Neural crest cell (in vitro differentiated cells): ENCODE measurements around the gene ITSN1. TPM values are rescaled to one million over a fixed set of nuclear protein-coding genes. Genes with fewer than 3 reads are reported as not detected.

Experiments used
- DNase-seq: peaks from one replicate; pipeline ENCODE4 v3.0.0; 2021; ENCODE audit warnings: low read depth, mixed read lengths, low spot score
- H3K27ac Mint-ChIP-seq: one replicate; pipeline ENCODE4 v1.8.0; 2021; ENCODE audit warnings: mild to moderate bottlenecking, mixed read lengths; ENCODE audit not compliant: unreplicated experiment
- H3K27me3 Mint-ChIP-seq: 2 replicates; pipeline ENCODE4 v1.8.0; 2021; ENCODE audit warnings: low read depth, mild to moderate bottlenecking, mixed read lengths
- H3K36me3 Mint-ChIP-seq: 2 replicates; pipeline ENCODE4 v1.8.0; 2021; ENCODE audit warnings: low read depth, mild to moderate bottlenecking, mixed read lengths
- H3K4me1 Mint-ChIP-seq: 2 replicates; pipeline ENCODE4 v1.8.0; 2021; ENCODE audit warnings: mixed read lengths
- H3K4me3 Mint-ChIP-seq: one replicate; pipeline ENCODE4 v1.8.0; 2021; ENCODE audit warnings: mild to moderate bottlenecking, mixed read lengths
- H3K9me3 Mint-ChIP-seq: 2 replicates; pipeline ENCODE4 v1.8.0; 2021; ENCODE audit warnings: mixed read lengths
- total RNA-seq: library from RNA; stranded (reverse); gene quantifications from 2 replicates; pipeline ENCODE4 v1.2.1, GENCODE V29; 2021
- TF ChIP-seq, protein P1 (sequence below): fragments of 200-600 bp; sonication (generic); conservative IDR thresholded peaks from 2 replicates; pipeline ENCODE4 v1.5.0; 2021; ENCODE audit warnings: antibody characterized with exemption, mild to moderate bottlenecking

Gene ITSN1
- total RNA-seq, 1 donor from 2014 or later, result 62.7 TPM

DNA sequence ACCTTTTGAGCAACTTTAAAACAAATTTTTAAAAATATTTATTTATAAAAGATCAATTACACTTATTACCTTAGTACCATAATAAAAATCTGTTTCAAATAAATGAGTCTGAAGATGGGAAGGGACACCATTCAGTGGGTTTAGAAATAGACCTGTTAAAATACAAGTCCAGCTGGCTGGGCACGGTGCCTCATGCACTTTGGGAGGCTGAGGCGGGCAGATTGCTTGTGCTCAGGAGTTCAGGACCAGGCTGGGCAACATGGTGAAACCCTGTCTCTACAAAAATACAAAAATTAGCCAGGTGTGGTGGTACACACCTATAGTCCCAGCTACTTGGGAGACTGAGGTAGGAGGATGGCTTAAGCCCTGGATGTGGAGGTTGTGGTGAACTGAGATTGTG lies 57.0 kb downstream of the ITSN1 start:
- no peak for DNase-seq
- TF ChIP-seq, protein P1, sequence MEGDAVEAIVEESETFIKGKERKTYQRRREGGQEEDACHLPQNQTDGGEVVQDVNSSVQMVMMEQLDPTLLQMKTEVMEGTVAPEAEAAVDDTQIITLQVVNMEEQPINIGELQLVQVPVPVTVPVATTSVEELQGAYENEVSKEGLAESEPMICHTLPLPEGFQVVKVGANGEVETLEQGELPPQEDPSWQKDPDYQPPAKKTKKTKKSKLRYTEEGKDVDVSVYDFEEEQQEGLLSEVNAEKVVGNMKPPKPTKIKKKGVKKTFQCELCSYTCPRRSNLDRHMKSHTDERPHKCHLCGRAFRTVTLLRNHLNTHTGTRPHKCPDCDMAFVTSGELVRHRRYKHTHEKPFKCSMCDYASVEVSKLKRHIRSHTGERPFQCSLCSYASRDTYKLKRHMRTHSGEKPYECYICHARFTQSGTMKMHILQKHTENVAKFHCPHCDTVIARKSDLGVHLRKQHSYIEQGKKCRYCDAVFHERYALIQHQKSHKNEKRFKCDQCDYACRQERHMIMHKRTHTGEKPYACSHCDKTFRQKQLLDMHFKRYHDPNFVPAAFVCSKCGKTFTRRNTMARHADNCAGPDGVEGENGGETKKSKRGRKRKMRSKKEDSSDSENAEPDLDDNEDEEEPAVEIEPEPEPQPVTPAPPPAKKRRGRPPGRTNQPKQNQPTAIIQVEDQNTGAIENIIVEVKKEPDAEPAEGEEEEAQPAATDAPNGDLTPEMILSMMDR, result no peak
- Mint-ChIP-seq H3K27me3 (no peaks in the 10 kb centered on the region), H3K27ac (no peak overlapping the region), H3K4me1 (peaks cover 55% of the 10 kb centered on the region), H3K4me3 (no peak overlapping the region), H3K36me3 (no peaks in the 10 kb centered on the region), H3K9me3 (no peaks in the 10 kb centered on the region)

GRCh38 chr21:33700491-33700890 lies 58.2 kb downstream of the ITSN1 start:
- Mint-ChIP-seq H3K4me1 (peaks cover 52% of the 10 kb centered on the region), H3K4me3 (no peak overlapping the region), H3K27ac (no peak overlapping the region), H3K27me3 (no peaks in the 10 kb centered on the region), H3K9me3 (no peaks in the 10 kb centered on the region), H3K36me3 (no peaks in the 10 kb centered on the region)
- no peak for DNase-seq
- TF ChIP-seq, protein P1, result no peak

- no peaks in the 10 kb centered on the region for H3K27me3 Mint-ChIP-seq
- H3K4me3 Mint-ChIP-seq, result no peak overlapping the region
- DNase-seq, result no peak
- no peak overlapping the region for H3K27ac Mint-ChIP-seq
- H3K36me3 Mint-ChIP-seq, result peaks cover 14% of the 10 kb centered on the region
- H3K4me1 Mint-ChIP-seq, result peaks cover 23% of the 10 kb centered on the region
- TF ChIP-seq, protein P1, result no peak
- peaks cover 6% of the 10 kb centered on the region for H3K9me3 Mint-ChIP-seq
Observed at GRCh38 chr21:33703750-33704606, 61.7 kb downstream of the ITSN1 start.

DNA sequence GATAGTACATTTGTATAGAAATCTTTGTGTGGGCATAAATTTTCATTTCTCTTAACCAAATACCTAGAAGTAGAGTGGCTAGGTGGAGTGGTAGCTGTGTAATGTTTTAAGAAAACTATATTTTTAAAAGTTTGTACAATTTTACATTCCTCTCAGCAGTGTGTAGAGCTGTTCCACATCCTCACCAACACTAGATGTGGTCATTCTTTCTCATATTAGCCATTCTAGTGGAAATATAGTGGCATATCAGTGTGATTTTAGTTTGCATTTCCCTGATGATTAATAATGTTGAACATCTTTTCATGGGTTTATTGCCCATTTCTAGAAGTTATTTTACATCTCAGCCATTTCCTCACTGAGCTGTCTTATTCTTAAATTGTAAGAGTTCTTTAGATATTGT lies 65.5 kb downstream of the ITSN1 start:
- TF ChIP-seq, protein P1, result no peak
- H3K4me3 Mint-ChIP-seq, result no peak overlapping the region
- peaks cover 12% of the 10 kb centered on the region for H3K4me1 Mint-ChIP-seq
- no peak for DNase-seq
- no peaks in the 10 kb centered on the region for H3K27me3 Mint-ChIP-seq
- H3K27ac Mint-ChIP-seq, result no peak overlapping the region
- peaks cover 11% of the 10 kb centered on the region for H3K9me3 Mint-ChIP-seq
- peaks cover 24% of the 10 kb centered on the region for H3K36me3 Mint-ChIP-seq

DNA sequence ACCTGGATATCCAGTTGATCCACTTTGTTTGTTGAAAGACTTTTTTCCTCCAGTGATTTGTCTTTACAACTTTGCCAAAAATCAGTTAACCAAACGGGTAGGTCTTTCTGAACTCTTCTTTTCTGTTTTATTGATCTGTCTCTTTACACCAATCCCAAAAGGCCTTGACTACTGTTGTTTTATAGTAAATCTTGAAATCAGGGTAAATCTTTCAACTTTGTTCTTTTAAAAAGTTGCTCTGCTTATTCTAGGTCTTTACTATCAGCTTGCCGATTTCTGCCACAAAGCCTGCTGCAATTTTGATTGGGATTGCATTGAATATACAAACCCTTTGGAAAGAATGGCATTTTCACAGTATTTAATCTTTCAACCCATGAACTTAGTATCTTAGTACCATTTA lies 66.6 kb downstream of the ITSN1 start:
- peaks cover 11% of the 10 kb centered on the region for H3K9me3 Mint-ChIP-seq
- TF ChIP-seq, protein P1, result no peak
- H3K27me3 Mint-ChIP-seq, result no peaks in the 10 kb centered on the region
- peaks cover 24% of the 10 kb centered on the region for H3K36me3 Mint-ChIP-seq
- no peak overlapping the region for H3K4me3 Mint-ChIP-seq
- peaks cover 7% of the 10 kb centered on the region for H3K4me1 Mint-ChIP-seq
- H3K27ac Mint-ChIP-seq, result no peak overlapping the region
- no peak for DNase-seq
